T-helper 2 cell treated with Interferon-gamma antibody and Interleukin-4, amounts not matched to agents 5 μg/mL and 100 μg/mL, for 36 hours (primary cell): ENCODE results near the gene TNP1.

ENCODE experiments used
- DNase-seq: peaks from one replicate; pipeline ENCODE4 v3.0.0; 2021; ENCODE audit warnings: low spot score
- H3K27ac Mint-ChIP-seq: one replicate; pipeline ENCODE4 v1.8.0; 2021; ENCODE audit warnings: mild to moderate bottlenecking, mixed read lengths
- H3K27me3 Mint-ChIP-seq: one replicate; pipeline ENCODE4 v1.8.0; 2021; ENCODE audit warnings: low read depth, mixed read lengths
- H3K36me3 Mint-ChIP-seq: one replicate; pipeline ENCODE4 v1.8.0; 2021; ENCODE audit warnings: low read depth, mixed read lengths
- H3K4me1 Mint-ChIP-seq: one replicate; pipeline ENCODE4 v1.8.0; 2021; ENCODE audit warnings: low read depth, mixed read lengths
- H3K4me3 Mint-ChIP-seq: one replicate; pipeline ENCODE4 v1.8.0; 2022; ENCODE audit warnings: mild to moderate bottlenecking, moderate library complexity, mixed read lengths
- H3K9me3 Mint-ChIP-seq: one replicate; pipeline ENCODE4 v1.8.0; 2021; ENCODE audit warnings: mixed read lengths

TNP1 gene

GRCh38 chr2:216866515-216867095 lies 6.7 kb upstream of the TNP1 start:
- Mint-ChIP-seq H3K4me1 (peaks cover 19% of the 10 kb centered on the region), H3K4me3 (peak overlapping the region; percentile 9), H3K9me3 (no peaks in the 10 kb centered on the region), H3K27ac (peak overlapping the region; percentile 43), H3K36me3 (no peaks in the 10 kb centered on the region), H3K27me3 (peaks cover 2% of the 10 kb centered on the region)
- DNase-seq: no peak

GRCh38 chr2:216865658-216866057 lies 5.8 kb upstream of the TNP1 start:
- Mint-ChIP-seq H3K4me3 (no peak overlapping the region), H3K27me3 (peaks cover 1% of the 10 kb centered on the region), H3K36me3 (no peaks in the 10 kb centered on the region), H3K27ac (no peak overlapping the region), H3K9me3 (no peaks in the 10 kb centered on the region), H3K4me1 (peaks cover 22% of the 10 kb centered on the region)
- DNase-seq: no peak

GRCh38 chr2:216863946-216864345 lies 4.1 kb upstream of the TNP1 start:
- Mint-ChIP-seq H3K4me3 (no peak overlapping the region), H3K27ac (no peak overlapping the region), H3K9me3 (no peaks in the 10 kb centered on the region), H3K27me3 (no peaks in the 10 kb centered on the region), H3K36me3 (no peaks in the 10 kb centered on the region), H3K4me1 (peaks cover 23% of the 10 kb centered on the region)
- no peak for DNase-seq

- Mint-ChIP-seq H3K9me3 (no peaks in the 10 kb centered on the region), H3K4me1 (peaks cover 28% of the 10 kb centered on the region), H3K4me3 (no peak overlapping the region), H3K36me3 (no peaks in the 10 kb centered on the region), H3K27me3 (no peaks in the 10 kb centered on the region), H3K27ac (no peak overlapping the region)
- no peak for DNase-seq
These were observed 2.9 kb upstream of the TNP1 start for GRCh38 chr2:216862628-216863398.

- Mint-ChIP-seq H3K9me3 (no peaks in the 10 kb centered on the region), H3K27ac (no peak overlapping the region), H3K27me3 (no peaks in the 10 kb centered on the region), H3K4me1 (peaks cover 28% of the 10 kb centered on the region), H3K4me3 (no peak overlapping the region), H3K36me3 (no peaks in the 10 kb centered on the region)
- no peak for DNase-seq
These were observed 718 bp upstream of the TNP1 start for GRCh38 chr2:216860426-216861137.

- Mint-ChIP-seq H3K4me1 (peaks cover 28% of the 10 kb centered on the region), H3K4me3 (peak overlapping the region; percentile 22), H3K27me3 (no peaks in the 10 kb centered on the region), H3K36me3 (no peaks in the 10 kb centered on the region), H3K27ac (peak overlapping the region; percentile 79), H3K9me3 (no peaks in the 10 kb centered on the region)
- peak; percentile 63 for DNase-seq
These were observed 1.6 kb downstream of the TNP1 start for GRCh38 chr2:216858312-216858711.

- DNase-seq: peak; percentile 68
- Mint-ChIP-seq H3K27me3 (no peaks in the 10 kb centered on the region), H3K36me3 (no peaks in the 10 kb centered on the region), H3K27ac (peak overlapping the region; percentile 69), H3K9me3 (no peaks in the 10 kb centered on the region), H3K4me3 (no peak overlapping the region), H3K4me1 (peaks cover 28% of the 10 kb centered on the region)
These were observed 2.7 kb downstream of the TNP1 start for GRCh38 chr2:216857131-216857550.

GRCh38 chr2:216856406-216857065 lies 3.3 kb downstream of the TNP1 start:
- no peaks in the 10 kb centered on the region for H3K27me3 Mint-ChIP-seq
- H3K9me3 Mint-ChIP-seq: no peaks in the 10 kb centered on the region
- no peaks in the 10 kb centered on the region for H3K36me3 Mint-ChIP-seq
- H3K4me1 Mint-ChIP-seq: peaks cover 30% of the 10 kb centered on the region
- H3K27ac Mint-ChIP-seq: no peak overlapping the region
- DNase-seq: no peak
- no peak overlapping the region for H3K4me3 Mint-ChIP-seq

- no peak for DNase-seq
- no peaks in the 10 kb centered on the region for H3K27me3 Mint-ChIP-seq
- no peaks in the 10 kb centered on the region for H3K36me3 Mint-ChIP-seq
- H3K9me3 Mint-ChIP-seq: no peaks in the 10 kb centered on the region
- no peak overlapping the region for H3K4me3 Mint-ChIP-seq
- H3K27ac Mint-ChIP-seq: no peak overlapping the region
- H3K4me1 Mint-ChIP-seq: peaks cover 31% of the 10 kb centered on the region
These were observed 4.3 kb downstream of the TNP1 start for GRCh38 chr2:216855605-216856004.

- H3K4me3 Mint-ChIP-seq: no peak overlapping the region
- no peaks in the 10 kb centered on the region for H3K36me3 Mint-ChIP-seq
- no peaks in the 10 kb centered on the region for H3K27me3 Mint-ChIP-seq
These were observed 4.8 kb downstream of the TNP1 start for GRCh38 chr2:216855079-216855478.

GRCh38 chr2:216851486-216852090 lies 8.3 kb downstream of the TNP1 start:
- no peaks in the 10 kb centered on the region for H3K36me3 Mint-ChIP-seq

More at GRCh38 chr2:216855079-216855478, 4.8 kb downstream of the TNP1 start:
- Mint-ChIP-seq H3K9me3 (no peaks in the 10 kb centered on the region), H3K27ac (no peak overlapping the region), H3K4me1 (peaks cover 37% of the 10 kb centered on the region)
- DNase-seq: no peak

GRCh38 chr2:216850665-216851322 lies 9.1 kb downstream of the TNP1 start:
- Mint-ChIP-seq H3K4me3 (peak overlapping the region; percentile 28), H3K4me1 (peaks cover 19% of the 10 kb centered on the region), H3K36me3 (no peaks in the 10 kb centered on the region), H3K9me3 (no peaks in the 10 kb centered on the region), H3K27ac (peak overlapping the region; percentile 67), H3K27me3 (peaks cover 6% of the 10 kb centered on the region)
- peak; percentile 33 for DNase-seq

More at GRCh38 chr2:216851486-216852090, 8.3 kb downstream of the TNP1 start:
- no peak for DNase-seq
- H3K9me3 Mint-ChIP-seq: no peaks in the 10 kb centered on the region
- peaks cover 21% of the 10 kb centered on the region for H3K4me1 Mint-ChIP-seq
- H3K4me3 Mint-ChIP-seq: no peak overlapping the region
- no peak overlapping the region for H3K27ac Mint-ChIP-seq
- peaks cover 6% of the 10 kb centered on the region for H3K27me3 Mint-ChIP-seq

- Mint-ChIP-seq H3K4me3 (peak overlapping the region; percentile 28), H3K27me3 (peaks cover 9% of the 10 kb centered on the region), H3K27ac (peak overlapping the region; percentile 67), H3K9me3 (no peaks in the 10 kb centered on the region), H3K4me1 (peaks cover 19% of the 10 kb centered on the region), H3K36me3 (no peaks in the 10 kb centered on the region)
- DNase-seq: peak; percentile 16
These were observed 9.9 kb downstream of the TNP1 start for GRCh38 chr2:216849987-216850386.
